ENCODE measurements around the gene NFATC3.
A peak's percentile ranks its signal among the peaks of the same experiment; 100 is the strongest.
"Not testable (repeated sequence)": the region's sequence is repeated elsewhere in the genome, so short reads cannot be mapped to it uniquely, and the experiment has no call there.

NFATC3 gene

DNA sequence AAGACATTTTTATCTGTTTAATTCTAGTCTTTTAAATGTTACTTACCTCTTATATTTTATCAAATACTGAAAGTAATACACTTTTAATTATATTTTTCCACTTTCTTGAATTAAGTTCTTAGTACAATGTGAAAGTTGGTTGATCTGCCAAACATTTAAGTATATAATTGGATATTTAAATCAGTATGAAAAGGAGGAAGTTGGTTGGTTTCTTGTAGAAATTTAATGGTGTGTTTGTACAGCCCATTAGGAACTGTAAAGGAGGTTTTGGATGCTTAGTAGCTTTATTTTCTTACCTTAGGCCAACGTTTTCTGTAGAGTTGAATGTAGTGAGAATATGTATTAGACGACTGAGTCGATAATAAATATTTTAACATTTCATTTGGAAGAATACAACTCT is 5.4 kb downstream of the NFATC3 start:
- TF ChIP-seq CTCF (IDR thresholded peaks at IDR 0.05; ENCODE audit: low read length) = no peak
- Histone ChIP-seq H2AFZ (ENCODE audit: low read length) (no peak overlapping the region), H3K36me3 (ENCODE audit: insufficient read depth, low read length) (no peaks in the 10 kb centered on the region), H3K9ac (ENCODE audit: low read length) (no peak overlapping the region), H4K20me1 (ENCODE audit: insufficient read depth, low read length) (no peaks in the 10 kb centered on the region; the same call in 1 of the 2 replicates), H3K9me3 (ENCODE audit: low read length) (no peaks in the 10 kb centered on the region), H3K27me3 (ENCODE audit: insufficient read depth, low read length) (no peaks in the 10 kb centered on the region), H3K9me2 (ENCODE audit: low read depth, low read length) (no peaks in the 10 kb centered on the region), H3K4me2 (ENCODE audit: low read length) (peak overlapping the region; percentile 44; the same call in 1 of the 2 replicates), H3K4me1 (ENCODE audit: insufficient read depth, low read length, severe bottlenecking) (peaks cover 60% of the 10 kb centered on the region), H3K4me3 (ENCODE audit: low read depth, low read length, poor library complexity, severe bottlenecking) (peak overlapping the region; percentile 10), H3K27ac (ENCODE audit: low read depth, low read length, poor library complexity, severe bottlenecking) (peak overlapping the region; percentile 34), H3F3A (ENCODE audit: insufficient read depth, low read length) (no peaks in the 10 kb centered on the region), H3K79me2 (ENCODE audit: insufficient read depth, low read length) (peaks cover 82% of the 10 kb centered on the region)

GRCh38 chr16:68091380-68092261 is 6.5 kb downstream of the NFATC3 start:
- Histone ChIP-seq H4K20me1 (ENCODE audit: insufficient read depth, low read length) (no peaks in the 10 kb centered on the region; the same call in 1 of the 2 replicates), H3K27ac (ENCODE audit: low read depth, low read length, poor library complexity, severe bottlenecking) (peak overlapping the region; percentile 34), H3K79me2 (ENCODE audit: insufficient read depth, low read length) (peaks cover 84% of the 10 kb centered on the region), H3K27me3 (ENCODE audit: insufficient read depth, low read length) (no peaks in the 10 kb centered on the region), H3K9me3 (ENCODE audit: low read length) (no peaks in the 10 kb centered on the region), H3K9ac (ENCODE audit: low read length) (no peak overlapping the region), H3F3A (ENCODE audit: insufficient read depth, low read length) (no peaks in the 10 kb centered on the region), H3K36me3 (ENCODE audit: insufficient read depth, low read length) (no peaks in the 10 kb centered on the region), H3K4me1 (ENCODE audit: insufficient read depth, low read length, severe bottlenecking) (peaks cover 56% of the 10 kb centered on the region), H2AFZ (ENCODE audit: low read length) (no peak overlapping the region), H3K4me2 (ENCODE audit: low read length) (no peak overlapping the region; the same call in 1 of the 2 replicates), H3K4me3 (ENCODE audit: low read depth, low read length, poor library complexity, severe bottlenecking) (no peak overlapping the region), H3K9me2 (ENCODE audit: low read depth, low read length) (no peaks in the 10 kb centered on the region)
- no peak for TF ChIP-seq EZH2 (IDR thresholded peaks at IDR 0.05; ENCODE audit: borderline replicate concordance, low read length)
- no peak for TF ChIP-seq CTCF (IDR thresholded peaks at IDR 0.05; ENCODE audit: low read length)

GRCh38 chr16:68092275-68092674 is 7.1 kb downstream of the NFATC3 start:
- not testable (repeated sequence) for H2AFZ ChIP-seq (ENCODE audit: low read length); H3F3A ChIP-seq (ENCODE audit: insufficient read depth, low read length); H3K27ac ChIP-seq (ENCODE audit: low read depth, low read length, poor library complexity, severe bottlenecking); H3K4me2 ChIP-seq (ENCODE audit: low read length); H3K9me3 ChIP-seq (ENCODE audit: low read length); H3K36me3 ChIP-seq (ENCODE audit: insufficient read depth, low read length); H3K27me3 ChIP-seq (ENCODE audit: insufficient read depth, low read length); H3K9me2 ChIP-seq (ENCODE audit: low read depth, low read length); H3K4me3 ChIP-seq (ENCODE audit: low read depth, low read length, poor library complexity, severe bottlenecking); H3K9ac ChIP-seq (ENCODE audit: low read length); H4K20me1 ChIP-seq (ENCODE audit: insufficient read depth, low read length)
- H3K79me2 ChIP-seq (ENCODE audit: insufficient read depth, low read length) = peaks cover 84% of the 10 kb centered on the region
- H3K4me1 ChIP-seq (ENCODE audit: insufficient read depth, low read length, severe bottlenecking) = peaks cover 49% of the 10 kb centered on the region
